Cardiac muscle cell (in vitro differentiated cells and primary cell): ENCODE measurements around the gene TM4SF1. TPM values are rescaled to one million over a fixed set of nuclear protein-coding genes. Genes with fewer than 3 reads are reported as not detected.

Experiments
- DNase-seq, 2 donors: peaks; one replicate each; pipeline versions ENCODE4 v3.0.0 to v3.0.0-alpha.2; 2010 to 2017; ENCODE audit warnings: low read depth in 1 of 2, low spot score in 1 of 2
- H3K27ac ChIP-seq: fragments of 200-600 bp; sonication (generic); 2 replicates; pipeline ENCODE4 v1.5.1; 2016
- H3K27me3 ChIP-seq: fragments of 200-600 bp; sonication (generic); 2 replicates; pipeline ENCODE4 v1.6.0; 2016; ENCODE audit warnings: control low read depth
- H3K36me3 ChIP-seq: fragments of 200-600 bp; sonication (generic); 2 replicates; pipeline ENCODE4 v1.5.1; 2016; ENCODE audit warnings: control low read depth
- H3K4me1 ChIP-seq: fragments of 200-600 bp; sonication (generic); 2 replicates; pipeline ENCODE4 v1.8.1; 2017; ENCODE audit warnings: low read depth, mild to moderate bottlenecking, mixed run types
- H3K4me3 ChIP-seq: fragments of 200-600 bp; sonication (generic); 2 replicates; pipeline ENCODE4 v1.5.1; 2016; ENCODE audit warnings: mild to moderate bottlenecking
- H3K9me3 ChIP-seq: fragments of 200-600 bp; sonication (generic); 2 replicates; pipeline ENCODE4 v1.5.1; 2017; ENCODE audit warnings: low read depth, mild to moderate bottlenecking, control low read depth
- CTCF ChIP-seq: IDR thresholded peaks from 2 replicates; pipeline ENCODE4 v1.5.1; 2012; ENCODE audit warnings: low read depth, mild to moderate bottlenecking, low read length
- polyA plus RNA-seq: library from polyadenylated mRNA; unstranded; fragments of >200 nt; fragmentation: Nextera tagmentation; extraction: Ambion mirVana; gene quantifications from 2 replicates; pipeline ENCODE4 v1.2.1, GENCODE V29; 2016
- total RNA-seq: library from RNA; depleted of rRNA; stranded (reverse); fragments of >200 nt; gene quantifications from 2 replicates; pipeline ENCODE4 v1.2.3, GENCODE V29; 2016

Gene TM4SF1
- total and polyA plus RNA-seq, 2 experiments from 2014 or later, result 0.80 to 1.7 TPM

GRCh38 chr3:149368201-149368673 is 9.2 kb downstream of the TM4SF1 start:
- Histone ChIP-seq H3K9me3 (no peaks in the 10 kb centered on the region), H3K4me3 (no peak overlapping the region), H3K4me1 (no peaks in the 10 kb centered on the region), H3K36me3 (no peaks in the 10 kb centered on the region), H3K27ac (no peak overlapping the region), H3K27me3 (no peaks in the 10 kb centered on the region)
- TF ChIP-seq CTCF, result no peak
- DNase-seq, result no peak

- no peak for TF ChIP-seq CTCF
Measured at GRCh38 chr3:149366941-149367840, 10.3 kb downstream of the TM4SF1 start.

GRCh38 chr3:149366031-149366430 is 11.4 kb downstream of the TM4SF1 start:
- Histone ChIP-seq H3K36me3 (no peaks in the 10 kb centered on the region), H3K9me3 (no peaks in the 10 kb centered on the region)
- no peak for TF ChIP-seq CTCF

More at GRCh38 chr3:149366941-149367840, 10.3 kb downstream of the TM4SF1 start:
- DNase-seq, result peak in 1 of 2 donors; percentile 47
- Histone ChIP-seq H3K27ac (no peak overlapping the region), H3K9me3 (no peaks in the 10 kb centered on the region), H3K27me3 (no peaks in the 10 kb centered on the region), H3K4me1 (no peaks in the 10 kb centered on the region), H3K36me3 (no peaks in the 10 kb centered on the region), H3K4me3 (no peak overlapping the region)

GRCh38 chr3:149364624-149365023 is 12.8 kb downstream of the TM4SF1 start:
- no peaks in the 10 kb centered on the region for H3K36me3 ChIP-seq
- no peak for TF ChIP-seq CTCF
- no peak for DNase-seq
- H3K9me3 ChIP-seq, result no peaks in the 10 kb centered on the region
- no peaks in the 10 kb centered on the region for H3K4me1 ChIP-seq
- H3K4me3 ChIP-seq, result no peak overlapping the region
- H3K27ac ChIP-seq, result no peak overlapping the region
- H3K27me3 ChIP-seq, result no peaks in the 10 kb centered on the region

More at GRCh38 chr3:149366031-149366430, 11.4 kb downstream of the TM4SF1 start:
- Histone ChIP-seq H3K4me1 (no peaks in the 10 kb centered on the region), H3K4me3 (no peak overlapping the region), H3K27me3 (no peaks in the 10 kb centered on the region), H3K27ac (no peak overlapping the region)
- no peak for DNase-seq

GRCh38 chr3:149363053-149363452 is 14.4 kb downstream of the TM4SF1 start:
- no peak for TF ChIP-seq CTCF
- H3K9me3 ChIP-seq, result no peaks in the 10 kb centered on the region
- H3K36me3 ChIP-seq, result no peaks in the 10 kb centered on the region
- H3K27ac ChIP-seq, result no peak overlapping the region
- H3K4me3 ChIP-seq, result no peak overlapping the region
- H3K4me1 ChIP-seq, result no peaks in the 10 kb centered on the region
- H3K27me3 ChIP-seq, result no peaks in the 10 kb centered on the region
- no peak for DNase-seq
